BLaER1 treated with 17β-estradiol and CSF1 and Interleukin-3, amounts not matched to agents 10 nM and 100 nM (cell line): ENCODE data around the gene ECI1.

Experiments used
- H3K27ac ChIP-seq, 11 experiments: shearing (Covaris generic); formaldehyde crosslinking; 2 replicates each; pipeline ENCODE4 v1.8.1; 2022
- H3K27me3 ChIP-seq, 11 experiments: shearing (Covaris generic); formaldehyde crosslinking; 2 replicates each; pipeline ENCODE4 v1.8.1; 2022
- H3K36me3 ChIP-seq, 11 experiments: shearing (Covaris generic); formaldehyde crosslinking; 2 replicates each; pipeline ENCODE4 v1.8.1; 2022
- H3K4me1 ChIP-seq, 10 experiments: shearing (Covaris generic); formaldehyde crosslinking; 2 replicates each; pipeline ENCODE4 v1.8.1; 2022
- H3K4me2 ChIP-seq, 11 experiments: shearing (Covaris generic); formaldehyde crosslinking; 2 replicates each; pipeline ENCODE4 v1.8.1; 2022
- H3K4me3 ChIP-seq, 10 experiments: shearing (Covaris generic); formaldehyde crosslinking; 2 replicates each; pipeline ENCODE4 v1.8.1; 2022
- H3K9ac ChIP-seq, 11 experiments: shearing (Covaris generic); formaldehyde crosslinking; 2 replicates each; pipeline ENCODE4 v1.8.1; 2022
- H3K9me3 ChIP-seq, 11 experiments: shearing (Covaris generic); formaldehyde crosslinking; replicated peaks in 1 of 11; 2 replicates each; pipeline ENCODE4 v1.8.1; 2022
- H4K20me1 ChIP-seq, 11 experiments: shearing (Covaris generic); formaldehyde crosslinking; 2 replicates each; pipeline ENCODE4 v1.8.1; 2022
- Cebpa-rat ChIP-seq, 11 experiments: shearing (Covaris generic); IDR thresholded peaks; 2 replicates each; pipeline ENCODE4 v1.8.1; 2022

Gene ECI1

DNA sequence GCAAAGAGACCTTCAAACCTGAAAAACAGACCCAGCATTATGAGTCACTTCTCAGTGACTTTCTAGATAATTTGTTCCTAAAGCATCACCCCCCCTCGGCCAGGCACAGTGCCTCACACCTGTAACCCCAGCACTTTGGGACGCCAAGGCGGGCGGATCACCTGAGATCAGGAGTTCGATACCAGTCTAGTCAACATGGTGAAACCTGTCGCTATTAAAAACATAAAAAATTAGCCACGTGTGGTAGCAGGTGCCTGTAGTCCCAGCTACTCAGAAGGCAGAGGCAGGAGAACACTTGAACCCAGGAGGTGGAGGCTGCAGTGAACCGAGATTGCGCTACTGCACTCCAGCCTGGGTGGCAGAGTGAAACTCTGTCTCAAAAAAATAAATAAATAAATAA is 40.8 kb upstream of the ECI1 start:
- H3K4me2 ChIP-seq: no peak overlapping the region

DNA sequence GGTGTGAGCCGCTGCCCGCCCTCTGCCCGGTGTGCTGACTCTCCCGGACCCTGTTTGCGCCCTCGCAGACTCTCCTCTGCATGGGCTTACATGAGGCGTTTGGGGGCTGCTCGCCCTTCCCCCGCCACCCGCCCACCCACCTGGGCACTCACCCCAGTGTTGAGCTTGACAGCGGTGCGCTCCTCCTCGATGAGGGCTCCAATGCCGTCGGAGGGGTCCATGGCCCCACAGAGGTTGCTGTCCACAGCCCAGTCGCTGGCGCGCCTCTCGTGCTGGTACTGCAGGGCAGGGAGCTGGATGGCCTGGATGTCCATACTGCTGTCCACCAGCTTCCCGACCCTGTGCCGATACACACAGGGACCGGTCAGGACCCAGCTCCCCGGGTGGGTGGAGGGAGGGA is 37.9 kb upstream of the ECI1 start:
- no peaks in the 10 kb centered on the region; a peak in 2 of 22 replicates for H4K20me1 ChIP-seq
- no peaks in the 10 kb centered on the region for H3K27me3 ChIP-seq

More for the DNA sequence above, 40.8 kb upstream of the ECI1 start:
- peaks cover 0 to 9% (median 0%) of the 10 kb centered on the region in 11 experiments; a peak in 1 of 22 replicates for H3K36me3 ChIP-seq
- no peaks in the 10 kb centered on the region for H3K27me3 ChIP-seq
- no peaks in the 10 kb centered on the region for H3K9me3 ChIP-seq
- H3K4me3 ChIP-seq: no peak overlapping the region
- peaks cover 13 to 35% (median 18%) of the 10 kb centered on the region in 10 experiments for H3K4me1 ChIP-seq
- H4K20me1 ChIP-seq: no peaks in the 10 kb centered on the region; a peak in 1 of 22 replicates
- no peak overlapping the region for H3K9ac ChIP-seq
- no peak for TF ChIP-seq Cebpa-rat (IDR thresholded peaks at IDR 0.05)
- no peak overlapping the region for H3K27ac ChIP-seq

GRCh38 chr16:2288726-2289125 is 37.3 kb upstream of the ECI1 start:
- H3K9me3 ChIP-seq: no peaks in the 10 kb centered on the region
- H3K4me2 ChIP-seq: peak overlapping the region in 9 of 11 experiments; percentile 31 to 58 (median 40); a peak in 15 of 22 replicates
- H3K36me3 ChIP-seq: peaks cover 0 to 15% (median 0%) of the 10 kb centered on the region in 11 experiments; a peak in 5 of 22 replicates
- peaks cover 0 to 18% (median 12%) of the 10 kb centered on the region in 10 experiments; a peak in 15 of 20 replicates for H3K4me1 ChIP-seq
- no peaks in the 10 kb centered on the region; a peak in 2 of 22 replicates for H4K20me1 ChIP-seq
- peak overlapping the region in 5 of 11 experiments; percentile 10 to 36 (median 23); a peak in 6 of 22 replicates for H3K27ac ChIP-seq
- H3K9ac ChIP-seq: peak overlapping the region in 3 of 11 experiments; percentile 13 to 47 (median 26); a peak in 2 of 22 replicates
- H3K4me3 ChIP-seq: no peak overlapping the region
- H3K27me3 ChIP-seq: no peaks in the 10 kb centered on the region
- no peak for TF ChIP-seq Cebpa-rat (IDR thresholded peaks at IDR 0.05)

More for the DNA sequence above, 37.9 kb upstream of the ECI1 start:
- Histone ChIP-seq H3K4me2 (peak overlapping the region in 6 of 11 experiments; percentile 32 to 58 (median 43); a peak in 10 of 22 replicates), H3K4me1 (peaks cover 0 to 18% (median 12%) of the 10 kb centered on the region in 10 experiments; a peak in 15 of 20 replicates), H3K27ac (peak overlapping the region in 4 of 11 experiments; percentile 10 to 35 (median 23); a peak in 5 of 22 replicates), H3K9me3 (no peaks in the 10 kb centered on the region), H3K36me3 (peaks cover 0 to 15% (median 0%) of the 10 kb centered on the region in 11 experiments; a peak in 5 of 22 replicates), H3K9ac (0 out of 22 replicates have a peak overlapping the region, but pooled peaks of 2 of the 11 experiments have one; percentile 13 to 26), H3K4me3 (no peak overlapping the region)
- TF ChIP-seq Cebpa-rat (IDR thresholded peaks at IDR 0.05): no peak

DNA sequence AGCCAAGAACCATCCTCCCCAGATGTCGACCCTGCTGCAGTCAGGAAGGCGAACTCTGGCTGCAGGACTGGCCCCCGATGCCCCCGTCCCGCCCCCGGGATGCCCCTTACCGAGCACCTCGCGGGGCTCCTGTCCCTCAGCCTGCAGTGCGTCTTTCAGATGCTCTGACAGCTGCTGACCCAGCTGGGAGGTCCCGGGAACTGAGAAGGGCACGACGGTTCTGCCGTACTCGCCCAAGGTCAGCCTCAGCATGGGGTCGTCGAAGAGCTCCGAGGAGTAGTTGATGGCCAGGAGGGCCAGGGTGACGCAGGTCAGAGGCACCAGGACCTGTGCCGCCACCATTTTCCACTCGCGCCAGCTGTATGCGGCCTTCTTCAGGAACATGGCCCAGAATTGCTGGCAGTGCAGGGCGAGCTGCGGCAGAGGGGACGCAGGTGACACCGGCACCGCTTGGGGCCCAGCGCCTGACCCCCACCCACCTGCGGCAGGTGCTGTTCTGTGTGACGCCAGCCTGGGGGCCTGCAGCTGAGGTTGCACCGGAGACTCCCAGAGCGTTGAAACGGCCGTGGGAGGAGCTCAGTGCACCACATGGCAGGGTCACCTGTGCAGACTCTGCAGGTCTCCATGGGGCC is 36.6 kb upstream of the ECI1 start:
- H3K36me3 ChIP-seq: peaks cover 0 to 15% (median 0%) of the 10 kb centered on the region in 11 experiments; a peak in 5 of 22 replicates
- H3K27ac ChIP-seq: peak overlapping the region in 1 of 11 experiments; percentile 23; a peak in 1 of 22 replicates
- no peaks in the 10 kb centered on the region for H3K27me3 ChIP-seq
- H4K20me1 ChIP-seq: no peaks in the 10 kb centered on the region; a peak in 2 of 22 replicates
- H3K9me3 ChIP-seq: no peaks in the 10 kb centered on the region
- H3K4me3 ChIP-seq: no peak overlapping the region
- no peak for TF ChIP-seq Cebpa-rat (IDR thresholded peaks at IDR 0.05)
- peak overlapping the region in 9 of 11 experiments; percentile 31 to 58 (median 40); a peak in 11 of 22 replicates for H3K4me2 ChIP-seq
- peaks cover 0 to 18% (median 12%) of the 10 kb centered on the region in 10 experiments; a peak in 15 of 20 replicates for H3K4me1 ChIP-seq
- H3K9ac ChIP-seq: no peak overlapping the region

DNA sequence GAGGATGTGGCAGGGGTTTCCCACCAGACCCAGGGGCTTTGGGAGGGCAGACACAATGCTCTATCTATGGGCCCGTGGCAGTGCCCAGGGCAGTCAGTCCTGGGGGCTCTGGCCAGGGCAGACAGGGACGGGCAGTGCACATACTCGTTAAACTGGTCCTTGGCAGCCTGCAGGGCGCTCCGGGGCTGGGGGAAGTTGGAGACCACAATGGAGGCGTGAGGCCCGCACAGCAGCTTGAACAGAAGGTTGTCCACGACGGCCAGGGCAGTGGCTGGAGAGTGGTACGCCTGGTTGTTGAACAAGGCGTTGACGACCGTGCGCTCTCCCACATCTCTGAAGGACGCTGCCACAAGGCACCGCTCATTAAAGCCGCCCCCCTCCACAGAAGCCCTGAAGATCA is 35.2 kb upstream of the ECI1 start:
- Histone ChIP-seq H3K4me2 (no peak overlapping the region), H3K4me3 (no peak overlapping the region), H3K4me1 (peaks cover 0 to 18% (median 12%) of the 10 kb centered on the region in 10 experiments; a peak in 15 of 20 replicates), H3K27ac (no peak overlapping the region), H4K20me1 (no peaks in the 10 kb centered on the region; a peak in 2 of 22 replicates), H3K9me3 (no peaks in the 10 kb centered on the region), H3K9ac (no peak overlapping the region), H3K27me3 (no peaks in the 10 kb centered on the region), H3K36me3 (peaks cover 0 to 15% (median 0%) of the 10 kb centered on the region in 11 experiments; a peak in 5 of 22 replicates)
- no peak for TF ChIP-seq Cebpa-rat (IDR thresholded peaks at IDR 0.05)

DNA sequence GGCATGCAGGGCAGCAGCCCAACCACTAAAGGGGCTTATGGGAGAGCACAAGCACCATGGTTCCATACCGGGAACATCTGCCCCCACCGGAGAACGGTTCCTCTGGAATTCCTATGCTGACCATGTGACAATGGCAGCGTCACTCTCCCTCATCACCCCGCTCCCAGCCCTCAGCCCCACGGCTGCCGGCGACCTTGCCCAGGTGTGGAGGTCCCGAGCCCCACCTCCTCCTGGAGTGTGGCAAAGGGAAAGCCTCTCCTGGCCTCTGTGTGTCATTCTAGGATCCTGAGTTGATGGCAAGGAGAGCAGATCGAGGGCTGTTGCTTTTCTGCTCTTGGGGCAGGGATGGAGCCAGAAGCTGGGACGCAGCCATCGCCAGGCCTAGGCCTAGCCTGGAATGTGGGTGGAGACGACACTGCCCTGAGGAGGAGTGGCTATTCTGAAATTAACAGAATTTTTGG is 34.4 kb upstream of the ECI1 start:
- Histone ChIP-seq H4K20me1 (no peaks in the 10 kb centered on the region; a peak in 2 of 22 replicates), H3K9ac (no peak overlapping the region), H3K36me3 (peaks cover 0 to 15% (median 0%) of the 10 kb centered on the region in 11 experiments; a peak in 5 of 22 replicates), H3K4me1 (peaks cover 0 to 18% (median 12%) of the 10 kb centered on the region in 10 experiments; a peak in 15 of 20 replicates), H3K27me3 (no peaks in the 10 kb centered on the region), H3K27ac (no peak overlapping the region), H3K9me3 (no peaks in the 10 kb centered on the region), H3K4me2 (no peak overlapping the region), H3K4me3 (no peak overlapping the region)
- no peak for TF ChIP-seq Cebpa-rat (IDR thresholded peaks at IDR 0.05)

- no peak overlapping the region for H3K9ac ChIP-seq
- no peak for TF ChIP-seq Cebpa-rat (IDR thresholded peaks at IDR 0.05)
- peaks cover 0 to 17% (median 12%) of the 10 kb centered on the region in 10 experiments; a peak in 15 of 20 replicates for H3K4me1 ChIP-seq
- no peak overlapping the region for H3K4me2 ChIP-seq
- no peaks in the 10 kb centered on the region; a peak in 2 of 22 replicates for H4K20me1 ChIP-seq
- H3K27me3 ChIP-seq: no peaks in the 10 kb centered on the region
- H3K9me3 ChIP-seq: no peaks in the 10 kb centered on the region
- H3K4me3 ChIP-seq: no peak overlapping the region
- peaks cover 0 to 15% (median 0%) of the 10 kb centered on the region in 11 experiments; a peak in 5 of 22 replicates for H3K36me3 ChIP-seq
- no peak overlapping the region for H3K27ac ChIP-seq
Measured at GRCh38 chr16:2284797-2285576, 33.6 kb upstream of the ECI1 start.

DNA sequence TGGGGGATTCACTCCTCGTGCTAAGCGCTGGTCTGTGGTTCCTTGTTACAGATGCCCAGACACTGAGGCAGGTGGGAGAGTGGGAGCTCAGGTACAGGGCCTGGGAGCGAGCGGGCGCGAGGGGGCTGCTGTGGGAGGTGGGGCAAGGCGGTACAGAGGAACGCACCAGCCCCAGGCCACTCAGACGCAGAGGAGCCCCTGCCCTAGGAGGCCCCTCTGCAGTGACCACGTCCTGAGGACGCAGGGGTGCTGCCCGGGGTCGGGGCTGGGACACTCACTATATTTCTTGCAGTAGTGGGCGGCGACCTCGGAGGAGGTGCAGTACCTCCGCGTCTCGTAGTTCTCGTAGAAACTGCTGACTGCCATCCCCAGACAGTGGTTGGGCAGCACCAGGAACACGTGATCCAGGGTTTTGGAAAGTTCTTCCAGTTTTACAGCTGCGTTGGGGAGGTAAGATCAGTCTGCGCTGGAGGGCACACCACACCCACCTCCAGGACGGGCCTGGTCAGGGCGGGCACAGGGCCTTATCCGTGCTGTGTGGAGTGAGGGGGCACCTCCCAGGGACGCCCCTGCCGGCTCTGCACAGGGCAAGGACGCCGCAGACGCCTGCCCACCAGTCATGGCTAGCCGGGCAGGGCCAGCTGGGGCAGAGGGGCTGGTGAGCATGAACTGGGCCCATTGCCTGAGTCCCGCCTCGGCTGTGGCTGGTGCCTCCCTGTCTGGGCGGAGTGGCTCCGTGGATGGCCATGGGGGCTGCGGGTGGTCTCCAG is 32.8 kb upstream of the ECI1 start:
- Histone ChIP-seq H3K27ac (no peak overlapping the region), H3K36me3 (peaks cover 0 to 15% (median 0%) of the 10 kb centered on the region in 11 experiments; a peak in 5 of 22 replicates), H3K4me3 (no peak overlapping the region), H3K9me3 (no peaks in the 10 kb centered on the region), H3K4me2 (no peak overlapping the region), H3K4me1 (peaks cover 0 to 13% (median 12%) of the 10 kb centered on the region in 10 experiments; a peak in 15 of 20 replicates), H3K27me3 (no peaks in the 10 kb centered on the region), H3K9ac (no peak overlapping the region), H4K20me1 (peaks cover 0 to 2% (median 0%) of the 10 kb centered on the region in 11 experiments; a peak in 2 of 22 replicates)
- TF ChIP-seq Cebpa-rat (IDR thresholded peaks at IDR 0.05): no peak
